NCI-H1105 (cell line): ENCODE results near the gene ADRA2C.
A peak's percentile ranks its signal among the peaks of the same experiment; 100 is the strongest.

ENCODE experiments used
- DNase-seq: peaks from one replicate; lab custom pipeline; 2025; lab: John Stamatoyannopoulos, UW

Gene ADRA2C

GRCh38 chr4:3777669-3778068 is 11.5 kb downstream of the ADRA2C start:
- DNase-seq, result no peak

GRCh38 chr4:3779509-3779908 is 13.3 kb downstream of the ADRA2C start:
- DNase-seq, result no peak

- peak; percentile 8 for DNase-seq
These were observed 14.4 kb downstream of the ADRA2C start for GRCh38 chr4:3780347-3781171.

GRCh38 chr4:3781193-3781886 is 15.2 kb downstream of the ADRA2C start:
- DNase-seq, result no peak

GRCh38 chr4:3781997-3782930 is 16.1 kb downstream of the ADRA2C start:
- DNase-seq, result no peak

- DNase-seq, result no peak
These were observed 17.6 kb downstream of the ADRA2C start for GRCh38 chr4:3783693-3784306.

GRCh38 chr4:3784454-3785291 is 18.5 kb downstream of the ADRA2C start:
- DNase-seq, result peak; percentile 58

- no peak for DNase-seq
These were observed 19.0 kb downstream of the ADRA2C start for GRCh38 chr4:3785292-3785565.

- no peak for DNase-seq
These were observed 20.1 kb downstream of the ADRA2C start for GRCh38 chr4:3786196-3786869.

GRCh38 chr4:3787489-3788365 is 21.5 kb downstream of the ADRA2C start:
- no peak for DNase-seq

GRCh38 chr4:3788366-3788660 is 22.1 kb downstream of the ADRA2C start:
- no peak for DNase-seq

- no peak for DNase-seq
These were observed 23.4 kb downstream of the ADRA2C start for GRCh38 chr4:3789587-3789986.

GRCh38 chr4:3790006-3790561 is 23.9 kb downstream of the ADRA2C start:
- DNase-seq, result no peak

- DNase-seq, result no peak
These were observed 25.1 kb downstream of the ADRA2C start for GRCh38 chr4:3791256-3791655.

GRCh38 chr4:3791910-3792542 is 25.8 kb downstream of the ADRA2C start:
- DNase-seq, result no peak

GRCh38 chr4:3792813-3793212 is 26.6 kb downstream of the ADRA2C start:
- DNase-seq, result no peak

GRCh38 chr4:3793545-3793944 is 27.4 kb downstream of the ADRA2C start:
- no peak for DNase-seq

GRCh38 chr4:3796960-3797359 is 30.8 kb downstream of the ADRA2C start:
- no peak for DNase-seq
